Measurements from ENCODE around the gene INTS7.
"Not testable (repeated sequence)": the region's sequence is repeated elsewhere in the genome, so short reads cannot be mapped to it uniquely, and the experiment has no call there.

The INTS7 gene

DNA sequence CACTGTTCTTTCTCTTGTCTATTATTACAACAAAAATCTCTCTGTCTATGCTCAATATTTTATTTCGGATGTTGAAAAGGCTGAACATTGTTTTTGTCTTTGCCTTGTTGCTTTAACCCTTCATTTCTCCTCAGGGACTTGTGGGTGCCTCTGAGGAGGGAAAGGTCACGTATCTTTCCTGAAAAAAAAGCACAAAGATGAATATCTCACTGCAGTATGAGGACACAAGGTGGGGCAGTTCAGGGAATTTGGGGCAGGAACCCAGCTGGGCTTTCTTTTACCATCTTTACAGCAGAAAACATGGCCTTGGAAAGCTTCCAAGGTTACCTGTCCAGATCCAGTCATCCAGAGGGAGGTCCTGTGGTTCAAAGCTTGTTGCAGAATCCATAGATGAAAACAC, 105.7 kb downstream of the INTS7 start:
- DNase-seq, result no peak

DNA sequence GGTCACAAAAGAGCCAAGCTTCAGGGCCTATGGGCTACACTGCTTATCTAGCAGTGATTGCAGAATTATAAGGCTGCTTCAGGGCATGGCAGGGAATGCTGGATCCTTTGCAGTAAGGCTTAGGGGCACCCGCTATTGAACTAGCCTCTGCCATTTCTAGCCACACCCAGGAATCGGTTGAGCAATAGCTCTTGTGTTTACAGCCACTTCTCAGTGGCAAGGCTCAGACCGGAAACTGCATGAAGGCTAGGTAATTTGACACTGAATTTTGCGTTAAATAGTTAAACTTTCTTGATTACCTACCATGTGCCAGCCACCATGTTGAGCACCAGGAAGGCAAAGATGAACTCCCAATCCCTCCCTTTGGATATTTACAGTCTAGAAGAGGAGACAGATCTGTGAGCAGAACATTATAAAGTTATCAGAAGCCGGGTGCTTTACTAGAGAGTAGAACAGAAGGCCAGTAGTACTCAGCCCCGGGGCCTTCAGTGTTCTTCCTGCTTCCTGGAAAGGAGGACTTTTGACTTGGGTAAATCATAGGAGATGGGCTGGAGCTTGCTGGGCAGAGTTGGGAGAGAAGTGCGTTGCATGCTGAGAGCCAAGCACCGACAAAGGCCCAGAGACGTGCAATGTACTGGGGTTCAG, 106.2 kb downstream of the INTS7 start:
- no peak for DNase-seq

GRCh38 chr1:211928290-211928801, 107.0 kb downstream of the INTS7 start:
- no peak for DNase-seq

- no peak for DNase-seq
Observed at GRCh38 chr1:211925016-211925415, 110.3 kb downstream of the INTS7 start.

DNA sequence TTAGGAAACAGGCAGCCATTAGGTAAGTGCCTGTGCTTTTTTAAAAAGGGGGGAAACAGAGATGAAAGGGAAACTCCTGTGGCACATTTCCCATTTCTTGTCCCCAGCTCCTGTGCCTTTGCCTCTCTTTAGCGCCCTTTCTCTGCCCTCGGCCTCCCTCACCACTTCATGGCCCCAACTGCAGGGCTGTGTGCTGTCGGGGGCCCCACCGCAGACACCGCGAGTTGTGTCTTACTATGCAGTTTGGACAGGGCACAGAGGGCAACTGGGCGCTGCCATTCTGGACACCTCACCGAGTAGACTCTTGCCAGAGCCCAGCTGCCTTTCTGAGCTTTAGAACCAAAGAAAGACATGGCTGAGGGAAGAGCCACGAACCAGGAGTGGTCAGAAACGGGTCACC, 111.1 kb downstream of the INTS7 start:
- DNase-seq, result no peak

DNA sequence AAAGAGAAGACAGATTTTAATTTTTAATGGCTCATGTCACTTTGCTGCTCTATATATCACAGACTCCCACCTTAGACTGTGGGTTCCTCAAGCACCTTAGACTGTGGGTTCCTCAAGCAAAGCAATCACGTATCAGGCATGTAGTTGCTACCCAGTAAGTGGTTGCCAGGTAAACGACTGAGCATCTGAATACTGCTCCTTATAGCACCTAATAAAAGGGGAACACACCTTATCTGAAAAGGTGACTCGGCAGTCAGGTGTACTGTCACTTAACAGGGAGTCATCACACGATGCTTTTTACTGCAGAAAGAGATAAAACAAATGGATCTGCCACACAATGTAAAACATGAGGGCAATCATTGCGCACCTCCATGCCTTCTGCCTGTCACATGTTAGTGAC, 112.3 kb downstream of the INTS7 start:
- DNase-seq, result no peak

DNA sequence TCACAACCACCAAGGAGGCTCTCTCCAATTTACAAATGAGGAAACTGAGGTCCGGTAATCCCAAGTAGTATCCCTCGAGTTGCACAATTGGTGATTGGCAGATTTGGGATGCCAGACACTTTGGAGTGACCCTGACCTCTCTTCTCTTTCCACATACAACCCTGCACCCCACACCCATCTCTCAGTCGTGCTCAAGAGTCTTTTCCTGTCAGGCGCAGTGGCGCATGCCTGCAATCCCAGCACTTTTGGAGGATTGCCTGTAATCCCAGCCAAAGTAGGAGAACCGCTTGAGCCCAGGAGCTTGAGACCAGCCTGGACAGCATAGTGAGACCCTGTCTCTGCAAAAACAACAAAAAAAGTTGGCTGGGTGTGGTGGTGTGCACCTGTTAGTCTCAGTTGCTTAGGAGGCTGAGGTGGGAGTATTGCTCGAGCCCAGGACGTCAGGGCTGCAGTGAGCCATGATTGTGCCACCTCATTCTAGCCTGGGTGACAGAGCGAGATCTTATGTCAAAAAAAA, 113.7 kb downstream of the INTS7 start:
- no peak for DNase-seq

DNA sequence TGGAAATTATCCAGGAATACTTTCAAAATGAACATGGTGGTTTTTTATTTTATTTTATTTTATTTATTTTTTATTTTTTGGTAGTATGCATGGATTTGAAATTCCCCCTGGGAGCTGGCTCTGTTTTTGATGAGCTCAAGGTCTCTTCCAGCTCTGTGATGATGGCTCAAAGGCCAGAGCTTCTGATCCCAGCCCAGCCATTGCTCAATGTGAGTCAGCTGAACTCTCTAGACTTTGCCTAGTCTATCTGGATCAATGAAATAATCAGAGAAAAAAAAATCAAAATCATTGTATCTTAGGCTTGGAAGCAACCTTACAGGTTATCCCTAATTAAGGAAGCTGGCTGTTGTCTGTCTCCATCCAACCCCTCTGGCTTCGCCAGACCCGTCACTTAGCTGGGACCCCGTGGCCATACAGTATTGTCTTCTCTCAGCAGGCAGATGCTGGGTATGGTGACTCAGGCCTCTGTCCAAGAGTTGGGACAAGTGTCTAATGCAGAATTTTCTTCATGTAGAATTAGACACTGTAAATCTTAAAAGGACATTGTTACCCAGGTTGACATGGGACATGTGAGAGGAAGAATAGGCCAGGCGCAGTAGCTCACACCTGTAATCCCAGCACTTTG, 114.6 kb downstream of the INTS7 start:
- DNase-seq, result no peak

DNA sequence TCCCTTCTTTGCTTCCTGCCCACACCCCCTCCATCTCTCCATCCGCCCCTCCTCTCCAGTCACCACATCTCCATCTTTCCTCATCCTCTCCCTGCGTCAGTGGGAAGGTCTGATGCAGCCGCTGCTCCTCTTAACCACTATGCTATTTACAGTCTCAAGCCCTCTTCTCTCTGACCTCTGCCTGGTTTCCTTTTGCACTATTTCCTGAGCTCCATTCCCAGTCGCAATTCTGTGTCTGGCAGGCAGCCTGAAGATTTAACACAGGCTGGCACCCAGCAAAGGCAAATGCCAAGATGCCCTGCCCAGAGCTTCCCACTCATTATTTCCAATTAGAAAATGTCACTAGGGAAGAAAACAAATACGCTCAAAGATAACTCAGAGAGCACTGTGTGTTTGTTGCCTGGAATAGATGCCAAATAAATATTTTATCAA, 115.2 kb downstream of the INTS7 start:
- DNase-seq, result no peak

- DNase-seq, result no peak
Observed at GRCh38 chr1:211918843-211919414, 116.4 kb downstream of the INTS7 start.

DNA sequence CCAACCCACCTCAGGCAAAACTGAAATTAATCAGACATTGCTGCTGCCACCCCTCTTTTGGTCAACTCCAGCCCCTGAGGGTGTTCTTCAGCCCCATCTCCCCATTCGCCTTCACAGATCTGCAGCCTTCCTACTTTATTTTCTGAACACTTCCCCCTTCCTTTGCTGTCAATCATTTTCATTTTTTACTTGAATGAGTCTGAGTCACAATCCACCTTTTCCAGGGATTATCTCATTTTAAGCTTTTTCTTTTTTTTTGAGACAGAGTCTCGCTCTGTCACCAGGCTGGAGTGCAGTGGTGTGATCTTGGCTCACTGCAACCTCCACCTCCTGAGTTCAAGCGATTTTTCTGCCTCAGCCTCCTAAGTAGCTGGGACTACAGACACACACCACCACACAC, 118.9 kb downstream of the INTS7 start:
- not testable (repeated sequence) for DNase-seq

- no peak for DNase-seq
Observed at GRCh38 chr1:211915924-211916323, 119.4 kb downstream of the INTS7 start.

- DNase-seq, result no peak
Observed at GRCh38 chr1:211912844-211913432, 122.4 kb downstream of the INTS7 start.

DNA sequence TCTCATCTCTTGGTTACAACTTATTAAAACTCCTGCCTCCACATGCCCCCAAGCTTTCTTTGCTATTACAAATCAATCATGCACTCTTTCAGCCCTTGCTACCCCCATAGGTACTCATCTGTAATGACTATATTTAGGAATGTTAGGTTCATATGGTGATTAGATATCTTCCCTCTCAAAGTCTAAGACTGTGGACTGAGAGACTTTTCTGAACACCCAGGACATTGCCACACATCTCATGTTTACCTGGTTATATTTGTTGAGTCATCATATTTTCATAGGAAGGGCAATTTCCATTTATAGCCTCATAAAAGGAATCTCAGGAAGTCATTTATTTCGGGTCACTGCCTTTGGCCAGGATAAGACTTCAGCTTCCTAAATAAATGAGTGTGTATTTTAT, 123.3 kb downstream of the INTS7 start:
- DNase-seq, result no peak

DNA sequence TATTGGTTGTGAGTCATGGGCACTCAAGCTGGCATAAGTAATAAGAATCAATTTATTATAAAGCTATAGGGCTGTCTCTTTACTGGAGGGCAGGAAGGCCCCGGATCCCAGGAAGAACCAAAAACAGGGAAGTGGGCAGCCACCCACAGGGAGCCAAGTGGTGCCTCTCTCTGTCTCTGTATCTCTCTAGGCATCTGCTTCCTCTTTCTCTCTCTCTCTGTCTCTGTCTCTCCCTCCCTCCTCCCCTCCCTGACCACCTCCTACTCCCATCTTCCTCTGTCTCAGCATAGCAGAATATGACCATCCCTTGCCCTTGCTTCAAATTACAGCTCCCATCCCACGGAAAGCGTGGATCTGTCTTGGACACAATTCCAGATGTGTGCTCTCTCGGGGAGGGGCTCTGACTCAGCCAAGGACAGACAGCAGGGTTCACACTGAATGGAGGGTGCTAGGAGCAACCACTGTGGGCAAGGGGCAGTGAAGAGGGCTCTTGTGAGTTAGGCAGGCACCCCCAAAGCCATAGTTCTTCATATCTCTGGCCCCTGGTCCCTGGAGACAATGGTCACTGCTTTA, 124.4 kb downstream of the INTS7 start:
- no peak for DNase-seq

- DNase-seq, result no peak
Observed at GRCh38 chr1:211910113-211910884, 125.1 kb downstream of the INTS7 start.

GRCh38 chr1:211909395-211909794, 126.0 kb downstream of the INTS7 start:
- DNase-seq, result no peak

DNA sequence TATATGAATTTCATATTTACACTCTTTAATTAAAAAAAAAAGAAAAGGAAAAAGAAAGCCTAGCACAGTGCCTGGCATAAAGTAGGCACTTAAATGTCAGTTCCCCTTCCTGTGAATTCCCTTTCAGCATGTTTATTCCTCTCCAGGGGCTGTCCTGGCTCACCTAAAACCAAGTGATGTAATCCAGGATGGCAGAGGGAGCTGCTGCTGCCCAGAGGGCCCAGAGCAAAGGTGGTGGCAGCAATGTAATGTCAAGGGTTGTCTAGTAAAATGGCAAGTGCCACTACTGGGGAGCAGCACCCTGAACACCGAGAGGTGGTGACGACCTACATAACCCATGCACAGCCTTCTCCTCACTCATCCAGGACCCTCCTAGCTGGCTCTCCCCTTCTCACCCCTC, 126.4 kb downstream of the INTS7 start:
- DNase-seq, result no peak

DNA sequence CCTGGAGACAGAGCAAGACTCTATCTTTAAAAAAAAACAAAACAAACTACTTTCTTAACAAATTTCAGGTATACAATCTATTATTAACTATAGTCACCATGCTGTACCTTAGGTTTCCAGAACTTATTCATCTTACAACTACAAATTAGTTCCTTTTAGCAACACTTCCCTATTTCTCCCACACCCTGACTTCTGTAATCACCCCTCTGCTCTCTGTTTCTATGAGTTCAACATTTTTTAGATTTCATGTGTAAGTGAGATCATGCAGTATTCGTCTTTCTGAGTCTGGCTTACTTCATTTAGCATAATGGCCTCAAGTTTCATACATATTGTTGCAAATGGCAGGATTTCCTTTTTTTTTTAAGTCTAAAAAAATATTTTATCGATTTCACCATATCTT, 126.9 kb downstream of the INTS7 start:
- no peak for DNase-seq

DNA sequence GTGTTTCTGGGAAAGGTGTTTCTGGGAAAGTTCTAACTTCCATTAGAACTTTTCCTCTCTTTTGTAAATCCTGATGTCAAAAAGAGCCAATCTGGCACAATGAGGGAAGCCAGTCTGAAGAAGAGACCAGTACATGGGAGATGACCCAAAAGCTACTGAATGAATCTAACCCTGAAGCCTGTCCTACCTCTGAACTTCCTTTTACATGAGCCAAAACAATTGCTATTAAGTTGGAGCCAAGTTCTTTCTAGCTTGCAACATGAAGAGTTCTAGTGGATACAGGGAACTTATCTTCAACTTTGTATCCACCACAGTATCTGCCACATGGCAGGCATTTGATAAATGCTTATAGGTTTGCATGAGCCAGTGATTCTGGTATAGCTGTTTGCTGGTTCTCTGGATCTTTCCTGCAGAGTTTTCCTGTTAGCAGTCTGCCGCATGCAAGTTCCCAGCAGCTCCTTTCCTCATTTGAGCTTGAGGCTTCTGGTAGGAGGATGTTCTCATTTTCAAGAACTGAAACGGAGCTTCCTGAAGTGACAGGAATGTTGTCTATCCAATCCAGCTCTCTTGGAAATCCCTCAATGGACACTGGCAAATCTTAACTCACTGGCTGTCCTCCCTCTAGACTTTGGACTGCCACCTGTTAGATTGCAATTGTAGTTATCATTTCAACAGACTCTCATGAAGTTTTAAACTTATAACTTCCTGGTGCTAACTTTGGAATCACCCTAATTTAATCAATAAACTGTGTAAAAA, 131.7 kb downstream of the INTS7 start:
- DNase-seq, result no peak

- DNase-seq, result no peak
Observed at GRCh38 chr1:211902624-211903291, 132.6 kb downstream of the INTS7 start.
